Cardiac fibroblast (primary cell): Measurements from ENCODE around the gene ERCC1.
A peak's percentile ranks its signal among the peaks of the same experiment; 100 is the strongest.
"Not testable (repeated sequence)": the region's sequence is repeated elsewhere in the genome, so short reads cannot be mapped to it uniquely, and the experiment has no call there.

Source experiments
- DNase-seq, 2 donors: peaks; one replicate each; pipeline versions ENCODE4 v3.0.0 to v3.0.0-alpha.2; 2010; ENCODE audit warnings: low read depth in 2 of 2
- H3K4me3 ChIP-seq, 2 donors: replicated peaks in 1 of 2; 1 replicate in 1 of 2; 2 replicates in 1 of 2; pipeline ENCODE4 v1.5.1; 2011; ENCODE audit warnings: low read depth in 2 of 2, low read length in 2 of 2, mild to moderate bottlenecking in 2 of 2, moderate library complexity in 1 of 2
- TF ChIP-seq, protein P1 (sequence below): IDR thresholded peaks from one replicate; pipeline ENCODE4 v1.5.1; 2011; ENCODE audit warnings: low read depth, mild to moderate bottlenecking, low read length, inconsistent platforms

Gene ERCC1

DNA sequence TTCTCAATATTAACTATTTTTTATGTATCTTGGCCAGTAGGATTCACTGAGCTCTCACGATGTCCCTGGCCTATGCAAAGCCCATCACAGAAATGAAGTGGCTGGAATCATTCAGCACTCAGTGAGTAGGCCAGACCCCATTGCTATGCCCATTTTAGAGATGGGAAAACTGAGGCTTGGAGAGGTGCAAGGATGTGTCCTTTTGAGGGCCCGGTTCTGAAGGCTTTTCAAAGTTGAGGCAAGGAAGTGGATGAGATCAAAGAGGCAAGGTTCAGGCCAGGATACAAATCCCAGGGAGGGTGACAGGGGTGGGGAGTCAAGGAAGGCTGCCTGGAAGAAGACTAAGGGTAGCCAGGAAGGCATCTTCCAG, 18.7 kb upstream of the ERCC1 start:
- H3K4me3 ChIP-seq: no peak overlapping the region
- TF ChIP-seq, protein P1, sequence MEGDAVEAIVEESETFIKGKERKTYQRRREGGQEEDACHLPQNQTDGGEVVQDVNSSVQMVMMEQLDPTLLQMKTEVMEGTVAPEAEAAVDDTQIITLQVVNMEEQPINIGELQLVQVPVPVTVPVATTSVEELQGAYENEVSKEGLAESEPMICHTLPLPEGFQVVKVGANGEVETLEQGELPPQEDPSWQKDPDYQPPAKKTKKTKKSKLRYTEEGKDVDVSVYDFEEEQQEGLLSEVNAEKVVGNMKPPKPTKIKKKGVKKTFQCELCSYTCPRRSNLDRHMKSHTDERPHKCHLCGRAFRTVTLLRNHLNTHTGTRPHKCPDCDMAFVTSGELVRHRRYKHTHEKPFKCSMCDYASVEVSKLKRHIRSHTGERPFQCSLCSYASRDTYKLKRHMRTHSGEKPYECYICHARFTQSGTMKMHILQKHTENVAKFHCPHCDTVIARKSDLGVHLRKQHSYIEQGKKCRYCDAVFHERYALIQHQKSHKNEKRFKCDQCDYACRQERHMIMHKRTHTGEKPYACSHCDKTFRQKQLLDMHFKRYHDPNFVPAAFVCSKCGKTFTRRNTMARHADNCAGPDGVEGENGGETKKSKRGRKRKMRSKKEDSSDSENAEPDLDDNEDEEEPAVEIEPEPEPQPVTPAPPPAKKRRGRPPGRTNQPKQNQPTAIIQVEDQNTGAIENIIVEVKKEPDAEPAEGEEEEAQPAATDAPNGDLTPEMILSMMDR: no peak
- no peak for DNase-seq

DNA sequence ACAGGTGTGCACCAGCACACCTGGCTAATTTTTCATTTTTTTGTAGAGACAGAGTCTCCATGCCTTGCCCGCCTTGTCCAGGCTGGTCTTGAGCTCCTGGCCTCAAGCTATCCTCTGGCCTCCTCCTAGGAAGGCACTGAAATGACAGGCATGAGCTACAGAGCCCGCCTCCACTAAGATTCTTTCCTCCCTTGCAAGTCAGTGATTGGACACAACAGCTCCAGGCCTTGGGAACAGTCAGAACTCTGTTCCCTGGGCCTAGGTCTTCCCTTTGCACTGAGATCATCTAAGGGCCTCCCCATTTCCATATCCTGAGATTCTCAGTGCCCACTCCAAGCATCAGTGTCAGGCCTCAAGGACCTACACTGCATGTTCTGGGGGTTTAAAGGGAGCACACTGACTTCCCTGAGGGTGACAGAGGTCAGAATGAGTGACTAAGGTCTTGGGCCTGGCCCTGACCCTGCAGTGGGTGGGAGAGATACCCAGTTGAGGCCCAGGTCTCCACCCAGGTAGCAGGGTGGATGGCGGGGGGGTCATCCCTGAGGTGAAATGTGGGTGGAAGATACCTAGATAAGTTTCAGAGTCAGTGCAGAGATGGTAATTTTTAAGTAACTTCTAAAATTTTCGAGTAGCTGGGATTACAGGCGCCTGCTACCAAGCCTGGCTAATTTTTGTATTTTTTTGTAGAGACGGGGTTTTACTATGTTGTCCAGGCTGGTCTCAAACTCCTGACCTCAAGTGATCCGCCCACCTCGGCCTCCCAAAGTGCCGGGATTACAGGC, 17.3 kb upstream of the ERCC1 start:
- TF ChIP-seq, protein P1: no peak
- DNase-seq: peak; percentile 52 to 66
- no peak overlapping the region for H3K4me3 ChIP-seq

DNA sequence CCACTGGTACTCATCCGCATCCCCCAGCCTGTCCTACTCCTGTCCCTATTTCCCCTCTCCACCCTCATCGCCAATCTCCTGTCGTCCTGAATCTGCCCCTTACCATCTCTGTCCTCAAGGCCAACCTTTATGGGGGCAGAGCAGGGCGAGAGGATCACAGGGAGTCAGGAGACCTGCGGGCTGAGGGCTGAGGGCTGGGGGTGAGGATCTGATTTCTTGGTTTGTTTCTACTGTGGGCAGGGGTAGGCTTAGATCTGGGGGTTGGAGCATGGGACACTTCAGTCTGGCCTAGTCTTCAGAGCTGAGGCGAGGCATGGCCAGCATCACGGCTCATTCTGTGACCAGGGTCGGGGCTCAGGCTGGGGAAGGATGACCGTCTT, 16.5 kb upstream of the ERCC1 start:
- TF ChIP-seq, protein P1: no peak
- DNase-seq: no peak
- H3K4me3 ChIP-seq: peak overlapping the region in 1 of 2 donors; percentile 30

DNA sequence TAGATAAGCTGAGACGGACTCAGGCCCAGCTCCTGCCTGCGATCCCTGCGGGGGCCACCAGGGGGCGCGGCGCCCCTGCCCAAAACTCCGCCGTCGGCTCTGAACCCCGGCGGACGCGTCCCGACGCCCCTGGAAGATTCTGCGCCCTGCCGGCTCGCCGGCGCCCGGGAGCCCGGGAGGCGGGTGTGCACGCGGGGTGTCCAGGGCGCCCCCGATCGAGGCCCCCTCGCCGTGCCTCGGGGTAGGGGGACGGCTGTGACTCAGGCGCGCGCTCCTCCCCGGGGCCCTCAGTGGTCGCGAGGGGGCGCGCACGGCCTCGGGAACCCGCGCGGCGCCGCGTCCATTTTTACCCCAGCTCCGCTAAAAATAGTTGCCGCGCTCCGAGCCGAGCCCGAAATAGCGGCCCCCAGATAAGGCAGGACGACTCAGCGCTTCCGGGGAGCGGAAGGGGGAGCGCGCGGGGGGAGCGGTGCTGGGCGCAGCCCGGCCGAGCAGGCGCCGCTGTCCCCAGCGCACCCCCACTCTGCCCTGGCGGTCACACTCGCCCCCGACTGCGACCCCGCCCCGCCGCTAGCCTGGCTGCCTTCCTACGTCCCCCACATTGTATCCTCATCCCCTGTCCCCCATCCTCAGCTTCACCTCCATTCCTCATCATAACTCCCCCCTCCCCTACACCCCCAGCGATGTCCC, 16.0 kb upstream of the ERCC1 start:
- H3K4me3 ChIP-seq: peak overlapping the region; percentile 30 to 54
- TF ChIP-seq, protein P1: peak; percentile 89
- DNase-seq: peak; percentile 80 to 82

DNA sequence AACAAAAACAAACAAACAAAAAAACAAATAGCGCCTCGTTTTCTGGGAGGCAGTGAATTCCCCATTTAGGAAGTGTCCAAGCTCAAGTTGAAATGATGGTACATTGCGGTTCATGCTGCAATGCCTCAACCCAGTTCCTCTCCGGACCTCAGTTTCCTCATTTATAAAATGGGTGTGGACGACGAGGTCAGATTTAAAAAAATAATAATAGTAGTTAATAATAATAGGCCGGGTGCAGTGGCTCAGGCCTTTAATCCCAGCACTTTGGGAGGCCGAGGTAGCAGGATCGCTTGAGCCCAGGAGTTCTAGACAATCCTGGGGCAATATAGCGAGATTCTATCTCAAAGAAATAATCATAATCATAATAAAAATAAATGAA, 15.5 kb upstream of the ERCC1 start:
- TF ChIP-seq, protein P1: no peak
- DNase-seq: no peak
- peak overlapping the region; percentile 30 to 54 for H3K4me3 ChIP-seq

DNA sequence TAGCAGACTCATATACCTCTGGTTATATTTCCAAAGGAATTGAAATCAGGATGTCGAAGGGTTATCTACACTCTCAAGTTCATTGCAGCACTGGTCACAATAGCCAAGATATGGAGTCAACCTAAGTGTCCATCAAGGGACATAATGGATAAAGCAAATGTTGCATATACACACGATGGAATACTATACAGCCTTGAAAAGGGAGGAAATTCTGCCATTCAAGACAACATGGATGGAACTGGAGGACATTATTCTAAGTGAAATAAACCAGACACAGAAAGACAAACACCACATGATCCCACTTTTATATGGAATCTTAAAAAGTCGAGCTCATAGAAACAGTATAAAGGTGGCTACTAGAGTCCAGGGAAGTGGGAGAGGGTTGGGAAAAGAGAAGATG, 13.6 kb upstream of the ERCC1 start:
- no peak for DNase-seq
- TF ChIP-seq, protein P1: no peak
- no peak overlapping the region for H3K4me3 ChIP-seq

DNA sequence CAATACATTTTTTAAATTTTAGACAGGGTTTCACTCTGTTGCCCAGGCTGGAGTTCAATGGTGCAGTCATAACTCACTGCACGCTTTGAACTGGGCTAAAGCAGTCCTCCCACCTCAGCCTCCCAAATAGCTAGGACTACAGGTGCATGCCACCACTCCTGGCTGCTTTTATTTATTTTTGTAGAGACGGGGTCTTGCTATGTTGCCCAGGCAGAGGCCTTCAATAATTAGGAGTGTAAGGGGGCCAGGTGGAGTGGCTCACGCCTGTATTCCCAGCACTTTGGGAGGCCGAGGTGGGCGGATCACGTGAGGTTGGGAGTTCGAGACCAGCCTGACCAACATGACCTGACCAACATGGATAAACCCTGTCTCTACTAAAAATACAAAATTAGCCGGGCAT, 8.8 kb upstream of the ERCC1 start:
- not testable (repeated sequence) for DNase-seq, H3K4me3 ChIP-seq

DNA sequence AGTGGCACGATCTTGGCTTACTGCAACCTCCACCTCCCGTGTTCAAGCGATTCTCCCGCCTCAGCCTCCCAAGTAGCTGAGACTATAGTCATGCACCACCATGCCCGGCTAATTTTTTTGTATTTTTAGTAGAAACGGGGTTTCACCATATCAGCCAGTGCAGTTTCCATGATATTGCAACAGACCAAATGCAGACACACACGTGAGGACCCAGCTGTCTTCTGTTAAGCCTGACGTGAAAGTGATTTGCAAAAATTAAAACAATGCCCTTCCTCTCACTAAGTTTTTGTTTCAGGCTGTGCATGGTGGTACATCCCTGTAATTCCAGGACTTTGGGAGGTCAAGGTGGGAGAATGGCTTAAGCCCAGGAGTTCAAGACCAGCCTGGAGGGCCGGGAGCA, 7.3 kb upstream of the ERCC1 start:
- H3K4me3 ChIP-seq: not testable (repeated sequence)
- peak; percentile 56 to 72 for DNase-seq

DNA sequence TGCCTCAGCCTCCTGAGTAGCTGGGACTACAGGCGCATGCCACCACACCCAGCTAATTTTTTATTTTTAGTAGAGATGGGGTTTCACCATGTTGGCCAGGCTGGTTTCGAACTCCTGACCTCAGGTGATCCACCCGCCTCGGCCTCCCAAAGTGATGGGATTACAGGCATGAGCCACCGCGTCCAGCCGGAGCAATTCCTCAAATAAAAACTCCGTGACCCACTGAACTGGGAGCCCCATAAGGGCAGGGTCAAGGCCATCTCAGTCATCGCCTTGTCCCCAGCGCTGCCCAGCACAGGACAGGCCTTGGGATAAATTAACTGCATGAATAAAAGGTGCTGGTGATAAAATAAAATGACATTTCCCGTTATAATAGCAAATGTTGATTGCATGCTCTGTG, 6.2 kb upstream of the ERCC1 start:
- DNase-seq, H3K4me3 ChIP-seq: not testable (repeated sequence)
